Occipital lobe (tissue), 2 donors: ENCODE data around the gene EME2. TPM values are rescaled to one million over a fixed set of nuclear protein-coding genes. Genes with fewer than 3 reads are reported as not detected.

Source experiments
- DNase-seq: peaks from one replicate; lab custom pipeline; 2025; lab: John Stamatoyannopoulos, UW
- total RNA-seq: library from RNA; depleted of rRNA; stranded (reverse); fragments of >200 nt; gene quantifications from one replicate; pipeline ENCODE4 v1.2.3, GENCODE V29; 2014

The EME2 gene
- total RNA-seq, 1 donor from 2014 or later, result 6.9 TPM

GRCh38 chr16:1745181-1745899, 27.3 kb upstream of the EME2 start:
- no peak for DNase-seq

GRCh38 chr16:1745900-1746692, 26.5 kb upstream of the EME2 start:
- no peak for DNase-seq

- no peak for DNase-seq
Observed at GRCh38 chr16:1746693-1747195, 25.9 kb upstream of the EME2 start.

- DNase-seq, result no peak
Observed at GRCh38 chr16:1747934-1748333, 24.7 kb upstream of the EME2 start.

- DNase-seq, result no peak
Observed at GRCh38 chr16:1749152-1750117, 23.2 kb upstream of the EME2 start.

GRCh38 chr16:1751946-1752345, 20.7 kb upstream of the EME2 start:
- DNase-seq, result no peak

GRCh38 chr16:1752853-1753252, 19.8 kb upstream of the EME2 start:
- DNase-seq, result no peak

GRCh38 chr16:1754204-1754603, 18.4 kb upstream of the EME2 start:
- no peak for DNase-seq

GRCh38 chr16:1757714-1758461, 14.7 kb upstream of the EME2 start:
- no peak for DNase-seq

GRCh38 chr16:1758923-1759322, 13.7 kb upstream of the EME2 start:
- DNase-seq, result no peak

- no peak for DNase-seq
Observed at GRCh38 chr16:1759511-1759910, 13.1 kb upstream of the EME2 start.

- DNase-seq, result no peak
Observed at GRCh38 chr16:1760911-1761310, 11.7 kb upstream of the EME2 start.

GRCh38 chr16:1761751-1762150, 10.9 kb upstream of the EME2 start:
- DNase-seq, result no peak

- DNase-seq, result no peak
Observed at GRCh38 chr16:1762196-1762878, 10.3 kb upstream of the EME2 start.

GRCh38 chr16:1762879-1763520, 9.6 kb upstream of the EME2 start:
- no peak for DNase-seq

- DNase-seq, result no peak
Observed at GRCh38 chr16:1763521-1764511, 8.8 kb upstream of the EME2 start.

- no peak for DNase-seq
Observed at GRCh38 chr16:1764971-1765370, 7.6 kb upstream of the EME2 start.

- no peak for DNase-seq
Observed at GRCh38 chr16:1765826-1766225, 6.8 kb upstream of the EME2 start.

- no peak for DNase-seq
Observed at GRCh38 chr16:1766231-1766630, 6.4 kb upstream of the EME2 start.
